ENCODE measurements around the gene SUSD5.
A peak's percentile ranks its signal among the peaks of the same experiment; 100 is the strongest.

Gene SUSD5

GRCh38 chr3:33218446-33219174, at the start of gene SUSD5:
SUSD5 (minus strand) TSS chr3:33218810; CDS start chr3:33218797, 13 bp downstream.
- no peak for TF ChIP-seq CTCF (conservative IDR thresholded peaks at IDR 0.05; ENCODE audit: low read depth)
- DNase-seq (ENCODE audit: low spot score) = peak; percentile 9
- ChIA-PET CTCF (interaction anchor here (0.6 kb wide), 1 partner anchor 82 kb away, joined by 3 read pairs; no protein-coding TSS in a partner anchor), POLR2A (ENCODE audit: low non-redundant PET) (no interaction called here)
- no peak within 1 kb of the TSS for H3K27ac ChIP-seq

GRCh38 chr3:33260104-33260503, 41.5 kb upstream of the SUSD5 start:
- ChIA-PET CTCF (no interaction called here), POLR2A (ENCODE audit: low non-redundant PET) (no interaction called here)
- no peak for TF ChIP-seq CTCF (conservative IDR thresholded peaks at IDR 0.05; ENCODE audit: low read depth)
- no peak for DNase-seq (ENCODE audit: low spot score)
- H3K27ac ChIP-seq = no peak overlapping the region

- no peak overlapping the region for H3K27ac ChIP-seq
- DNase-seq (ENCODE audit: low spot score) = no peak
- ChIA-PET CTCF (interaction anchor here (0.5 to 1.2 kb wide), 2 partner anchors 117 to 196 kb away, joined by 3 to 5 read pairs; no protein-coding TSS in a partner anchor), POLR2A (ENCODE audit: low non-redundant PET) (no interaction called here)
- TF ChIP-seq CTCF (conservative IDR thresholded peaks at IDR 0.05; ENCODE audit: low read depth) = no peak
Measured at GRCh38 chr3:33256249-33256648, 37.6 kb upstream of the SUSD5 start.

GRCh38 chr3:33250712-33251111, 32.1 kb upstream of the SUSD5 start:
- POLR2A ChIA-PET (ENCODE audit: low non-redundant PET) = no interaction called here
- DNase-seq (ENCODE audit: low spot score) = no peak
- TF ChIP-seq CTCF (conservative IDR thresholded peaks at IDR 0.05; ENCODE audit: low read depth) = no peak
- CTCF ChIA-PET = interaction anchor here (0.9 kb wide), 1 partner anchor 119 kb away, joined by 3 read pairs; no protein-coding TSS in a partner anchor
- H3K27ac ChIP-seq = no peak overlapping the region

GRCh38 chr3:33246786-33247185, 28.2 kb upstream of the SUSD5 start:
- POLR2A ChIA-PET (ENCODE audit: low non-redundant PET) = no interaction called here

GRCh38 chr3:33240261-33240660, 21.7 kb upstream of the SUSD5 start:
- ChIA-PET POLR2A (ENCODE audit: low non-redundant PET) (no interaction called here), CTCF (no interaction called here)
- TF ChIP-seq CTCF (conservative IDR thresholded peaks at IDR 0.05; ENCODE audit: low read depth) = no peak
- H3K27ac ChIP-seq = no peak overlapping the region
- no peak for DNase-seq (ENCODE audit: low spot score)

More at GRCh38 chr3:33246786-33247185, 28.2 kb upstream of the SUSD5 start:
- no peak overlapping the region for H3K27ac ChIP-seq
- no peak for DNase-seq (ENCODE audit: low spot score)
- CTCF ChIA-PET = no interaction called here
- TF ChIP-seq CTCF (conservative IDR thresholded peaks at IDR 0.05; ENCODE audit: low read depth) = no peak
